Astrocyte of the spinal cord (primary cell): ENCODE data around the gene FSD1L.
"Not testable (repeated sequence)": the region's sequence is repeated elsewhere in the genome, so short reads cannot be mapped to it uniquely, and the experiment has no call there.

Experiments used
- DNase-seq: peaks from one replicate; pipeline ENCODE4 v3.0.0; 2011; ENCODE audit warnings: low read depth, low spot score
- H3K4me3 ChIP-seq: 2 replicates; pipeline ENCODE4 v1.5.1; 2011; ENCODE audit warnings: low read depth, mild to moderate bottlenecking, low read length, moderate library complexity
- in situ Hi-C: cut with HindIII; loops from 2 replicates; pipeline ENCODE4 v1.10.0; 2017; ENCODE audit warnings: low sequenced_read_pairs
- TF ChIP-seq, protein P1 (sequence below): IDR thresholded peaks from 2 replicates; pipeline ENCODE4 v1.5.1; 2012; ENCODE audit warnings: low read depth, mild to moderate bottlenecking, low read length, inconsistent platforms

Gene FSD1L

DNA sequence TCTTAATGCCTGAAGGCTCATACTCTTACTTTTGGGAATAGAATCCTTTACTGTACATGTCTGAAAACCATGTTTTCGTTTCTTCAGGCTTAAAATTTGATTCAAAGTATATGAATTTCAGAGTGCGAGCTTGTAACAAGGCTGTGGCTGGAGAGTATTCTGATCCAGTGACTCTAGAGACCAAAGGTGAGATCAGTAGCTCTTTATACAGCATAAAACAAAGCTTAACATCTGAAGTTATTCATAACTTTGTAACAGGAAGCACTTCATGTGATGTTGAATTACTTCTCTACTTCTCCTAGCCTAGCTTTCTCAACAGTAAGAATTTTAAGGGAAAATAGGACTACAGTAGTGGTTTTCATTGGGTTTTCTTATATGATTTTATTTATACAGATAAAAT, 60.7 kb downstream of the FSD1L start:
- DNase-seq = no peak
- in situ Hi-C loops = no loop called here
- H3K4me3 ChIP-seq = no peak overlapping the region
- TF ChIP-seq, protein P1, sequence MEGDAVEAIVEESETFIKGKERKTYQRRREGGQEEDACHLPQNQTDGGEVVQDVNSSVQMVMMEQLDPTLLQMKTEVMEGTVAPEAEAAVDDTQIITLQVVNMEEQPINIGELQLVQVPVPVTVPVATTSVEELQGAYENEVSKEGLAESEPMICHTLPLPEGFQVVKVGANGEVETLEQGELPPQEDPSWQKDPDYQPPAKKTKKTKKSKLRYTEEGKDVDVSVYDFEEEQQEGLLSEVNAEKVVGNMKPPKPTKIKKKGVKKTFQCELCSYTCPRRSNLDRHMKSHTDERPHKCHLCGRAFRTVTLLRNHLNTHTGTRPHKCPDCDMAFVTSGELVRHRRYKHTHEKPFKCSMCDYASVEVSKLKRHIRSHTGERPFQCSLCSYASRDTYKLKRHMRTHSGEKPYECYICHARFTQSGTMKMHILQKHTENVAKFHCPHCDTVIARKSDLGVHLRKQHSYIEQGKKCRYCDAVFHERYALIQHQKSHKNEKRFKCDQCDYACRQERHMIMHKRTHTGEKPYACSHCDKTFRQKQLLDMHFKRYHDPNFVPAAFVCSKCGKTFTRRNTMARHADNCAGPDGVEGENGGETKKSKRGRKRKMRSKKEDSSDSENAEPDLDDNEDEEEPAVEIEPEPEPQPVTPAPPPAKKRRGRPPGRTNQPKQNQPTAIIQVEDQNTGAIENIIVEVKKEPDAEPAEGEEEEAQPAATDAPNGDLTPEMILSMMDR = no peak

DNA sequence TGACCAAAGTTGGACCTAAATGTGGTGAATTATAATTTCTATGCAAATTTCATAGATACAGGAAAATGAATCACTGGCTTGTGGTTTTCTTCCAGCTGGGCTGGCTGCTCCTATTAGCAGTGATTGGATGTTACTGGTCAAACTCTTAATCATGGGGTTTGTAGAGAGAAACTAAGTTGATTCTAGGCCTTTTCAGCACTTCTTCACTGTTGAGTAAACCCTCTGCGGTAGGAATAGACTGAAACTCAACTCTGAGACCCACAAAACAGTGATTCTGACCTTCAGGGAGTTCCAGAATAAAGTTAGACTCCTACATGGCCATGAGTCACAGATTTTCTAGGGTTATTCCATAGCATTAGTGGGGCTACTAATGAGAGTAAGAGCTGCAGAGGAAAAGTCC, 62.2 kb downstream of the FSD1L start:
- no peak overlapping the region for H3K4me3 ChIP-seq
- peak; percentile 86 for DNase-seq
- in situ Hi-C loops = no loop called here
- TF ChIP-seq, protein P1 = no peak

DNA sequence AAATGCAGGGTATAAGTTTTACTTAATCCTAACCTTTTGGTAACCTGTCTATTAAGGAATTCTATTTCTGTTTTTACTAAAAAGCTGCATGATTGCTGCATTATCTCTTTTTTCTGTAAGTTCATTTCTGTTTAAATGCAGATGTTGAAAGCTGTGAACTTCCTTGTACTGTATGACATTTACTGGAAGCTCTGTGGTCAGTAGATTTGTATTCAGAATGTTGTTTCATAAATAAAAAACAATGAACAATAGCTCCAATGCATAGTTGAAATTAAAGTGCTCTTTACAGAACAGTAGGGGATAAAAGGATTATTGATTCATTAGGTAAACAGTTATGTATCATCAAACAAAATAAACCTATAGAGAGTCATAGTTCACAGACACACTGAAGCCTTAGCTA, 63.6 kb downstream of the FSD1L start:
- in situ Hi-C loops = no loop called here
- TF ChIP-seq, protein P1 = no peak
- H3K4me3 ChIP-seq = no peak overlapping the region
- DNase-seq = no peak

DNA sequence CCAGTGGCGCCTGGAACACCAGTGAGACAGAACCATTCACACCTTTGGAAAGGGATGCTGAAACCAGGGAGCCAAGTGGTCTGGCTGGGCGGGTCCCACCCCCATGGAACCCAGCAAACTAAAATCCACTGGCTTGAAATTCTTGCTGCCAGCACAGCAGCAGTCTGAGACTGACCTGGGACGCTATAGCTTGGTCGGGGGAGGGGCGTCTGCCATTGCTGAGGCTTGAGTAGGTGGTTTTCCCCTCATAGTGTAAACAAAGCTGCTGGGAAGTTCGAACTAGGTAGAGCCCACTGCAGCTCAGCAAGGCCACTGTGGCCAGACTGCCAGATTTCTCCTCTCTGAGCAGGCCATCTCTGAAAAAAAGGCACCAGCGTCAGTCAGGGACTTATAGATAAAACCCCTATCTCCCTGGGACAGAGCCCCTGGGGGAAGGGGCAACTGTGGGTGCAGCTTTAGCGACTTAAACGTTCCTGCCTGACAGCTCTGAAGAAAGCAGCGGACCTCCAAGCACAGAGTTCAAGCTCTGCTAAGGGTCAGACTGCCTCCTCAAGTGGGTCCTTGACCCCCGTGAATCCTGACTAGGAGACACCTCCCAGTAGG, 68.1 kb downstream of the FSD1L start:
- DNase-seq = no peak
- in situ Hi-C loops = no loop called here
- TF ChIP-seq, protein P1 = no peak
- no peak overlapping the region for H3K4me3 ChIP-seq

DNA sequence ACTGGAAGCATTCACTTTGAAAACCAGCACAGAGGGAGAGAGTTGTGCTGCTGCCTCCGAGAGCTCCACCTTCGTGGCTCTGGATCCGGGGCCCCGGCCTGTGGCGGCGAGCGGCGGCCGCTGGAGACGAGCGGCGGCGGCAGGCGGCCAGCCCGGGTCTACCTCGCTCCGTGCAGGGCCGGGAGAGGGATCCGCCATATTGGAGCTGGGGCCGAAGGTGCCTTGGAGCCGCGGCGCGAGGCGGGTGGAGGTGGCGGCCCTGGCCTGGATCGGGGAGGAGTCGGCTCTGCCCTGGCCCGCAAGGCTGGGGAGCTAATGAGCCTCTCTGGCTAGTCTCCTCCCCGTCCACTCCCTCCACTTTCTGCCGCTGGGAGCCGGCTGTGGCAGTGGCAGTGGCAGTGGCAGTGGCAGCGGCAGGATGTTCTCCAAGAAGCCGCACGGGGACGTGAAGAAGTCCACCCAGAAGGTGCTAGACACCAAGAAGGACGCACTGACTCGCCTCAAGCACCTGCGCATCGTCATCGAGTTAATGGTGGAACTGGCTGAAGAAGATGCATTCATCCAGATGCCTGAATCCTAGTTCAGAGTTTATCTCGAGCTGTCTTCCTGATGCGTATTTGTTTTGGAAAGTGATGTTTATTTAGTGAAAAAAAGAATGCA, 72.0 kb downstream of the FSD1L start:
- in situ Hi-C loops, DNase-seq: not testable (repeated sequence)
- H3K4me3 ChIP-seq = peak overlapping the region; percentile 26

DNA sequence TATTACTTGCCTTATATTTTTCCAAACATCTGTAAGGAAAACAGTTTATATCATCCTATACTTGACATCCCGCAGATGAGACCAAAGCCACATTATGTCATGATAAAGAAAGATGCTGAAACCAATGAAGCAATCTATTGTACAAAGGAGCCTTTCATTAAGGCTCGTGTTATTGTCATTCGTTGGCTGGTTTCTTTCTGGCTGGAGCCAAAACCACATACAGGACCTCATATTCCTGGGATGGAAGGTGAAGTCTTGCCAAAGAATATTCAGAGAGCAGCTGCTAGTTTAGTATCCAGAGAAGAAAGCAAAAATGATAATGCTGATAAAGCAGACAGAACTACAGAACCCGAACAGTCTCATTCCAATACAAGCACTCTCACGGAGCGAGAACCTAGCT, 73.2 kb downstream of the FSD1L start:
- in situ Hi-C loops, H3K4me3 ChIP-seq, DNase-seq: not testable (repeated sequence)

DNA sequence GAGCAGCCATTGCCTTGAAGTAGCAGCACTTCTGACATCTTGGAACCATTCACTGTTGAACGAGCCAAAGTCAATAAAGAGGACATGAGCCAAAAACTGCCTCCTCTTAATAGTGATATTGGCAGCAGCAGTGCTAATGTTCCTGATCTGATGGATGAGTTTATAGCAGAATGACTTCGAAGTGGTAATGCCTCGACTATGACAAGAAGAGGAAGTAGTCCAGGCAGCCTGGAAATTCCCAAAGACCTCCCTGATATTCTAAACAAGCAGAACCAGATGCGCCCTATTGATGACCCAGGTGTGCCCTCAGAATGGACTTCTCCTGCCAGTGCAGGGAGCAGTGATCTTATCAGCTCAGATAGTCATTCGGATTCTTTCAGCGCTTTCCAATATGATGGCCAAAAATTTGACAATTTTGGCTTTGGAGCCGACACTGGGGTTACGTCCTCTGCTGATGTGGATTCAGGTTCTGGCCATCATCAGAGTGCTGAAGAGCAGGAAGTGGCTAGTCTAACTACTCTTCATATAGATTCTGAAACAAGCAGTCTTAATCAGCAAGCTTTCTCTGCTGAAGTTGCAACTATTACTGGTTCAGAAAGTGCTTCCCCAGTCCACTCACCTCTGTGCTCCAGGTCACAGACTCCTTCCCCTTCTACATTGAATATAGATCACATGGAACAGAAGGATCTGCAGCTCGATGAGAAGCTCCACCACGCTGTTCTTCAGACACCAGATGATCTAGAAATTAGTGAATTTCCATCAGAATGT, 75.0 kb downstream of the FSD1L start:
- H3K4me3 ChIP-seq, DNase-seq, in situ Hi-C loops: not testable (repeated sequence)

DNA sequence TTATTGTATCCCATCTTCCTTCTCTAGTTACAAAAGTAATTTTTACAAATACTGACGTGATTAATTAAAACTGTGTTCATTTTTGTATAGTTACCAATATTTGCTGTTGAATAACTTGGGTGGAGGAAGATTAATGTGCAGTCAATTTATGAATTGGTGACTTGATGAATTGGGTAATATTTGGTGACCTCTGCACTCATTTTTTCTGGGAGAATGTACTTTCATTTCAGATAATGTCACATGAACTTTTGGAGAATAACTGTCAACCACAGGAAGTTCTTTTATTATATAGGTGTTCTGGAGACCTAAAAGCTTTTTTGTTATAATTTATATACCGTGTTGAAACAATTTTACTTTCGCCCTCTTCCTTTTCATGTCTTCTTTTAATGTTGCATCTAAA, 83.7 kb downstream of the FSD1L start:
- no peak for DNase-seq
- TF ChIP-seq, protein P1 = no peak
- no peak overlapping the region for H3K4me3 ChIP-seq
- in situ Hi-C loops = no loop called here
